Fibroblast of lung (primary cell): Measurements from ENCODE around the gene ARSK.

ENCODE experiments used
- CTCF ChIP-seq, 2 donors: IDR thresholded peaks in 1 of 2; conservative IDR thresholded peaks in 1 of 2; 1 replicate in 1 of 2; 2 replicates in 1 of 2; pipeline ENCODE4 v1.5.1; 2011 to 2012; ENCODE audit warnings: low read length in 2 of 2, control low read depth in 1 of 2, inconsistent platforms in 1 of 2, low read depth in 1 of 2, mild to moderate bottlenecking in 1 of 2
- EZH2 ChIP-seq: IDR thresholded peaks from 2 replicates; pipeline ENCODE4 v1.5.1; 2012; ENCODE audit warnings: low read length, control low read depth, mild to moderate bottlenecking; ENCODE audit errors: missing control alignments

- TF ChIP-seq CTCF (conservative IDR thresholded peaks at IDR 0.05 in 1 of 2, IDR thresholded peaks at IDR 0.05 in 1 of 2; ENCODE audit: low read depth in 1 of 2, low read length in 2 of 2) (no peak), EZH2 (no peak)
Measured at GRCh38 chr5:95643152-95643551, 88.3 kb downstream of the ARSK start.
